GM12878 (cell line): ENCODE measurements around the gene NR1D2. TPM values are rescaled to one million over a fixed set of nuclear protein-coding genes. Genes with fewer than 3 reads are reported as not detected.

Experiments
- BMI1 ChIP-seq: fragments of 450-650 bp; IDR thresholded peaks from 2 replicates; pipeline ENCODE4 v1.6.1; 2016; ENCODE audit warnings: mild to moderate bottlenecking, moderate library complexity, borderline replicate concordance
- CBFB ChIP-seq: IDR thresholded peaks from 2 replicates; pipeline ENCODE4 v1.6.1; 2016; ENCODE audit warnings: antibody characterized with exemption, low read depth
- EP300 ChIP-seq, 2 experiments: fragments of 150-350 bp in 1 of 2; IDR thresholded peaks; 2 replicates each; pipeline ENCODE4 v1.6.1; 2011 to 2012; ENCODE audit warnings: low read depth in 2 of 2, low read length in 2 of 2, borderline replicate concordance in 1 of 2, improper control_type of control experiment in 1 of 2, inconsistent platforms in 1 of 2; ENCODE audit not compliant: control insufficient read depth in 1 of 2
- FOXM1 ChIP-seq: IDR thresholded peaks from 2 replicates; pipeline ENCODE4 v1.6.1; 2012; ENCODE audit warnings: low read depth, mild to moderate bottlenecking, inconsistent platforms, low read length, moderate library complexity
- SPI1 ChIP-seq: IDR thresholded peaks from 2 replicates; pipeline ENCODE4 v1.6.1; 2011; ENCODE audit warnings: low read depth, mild to moderate bottlenecking, low read length, moderate library complexity, borderline replicate concordance; ENCODE audit not compliant: insufficient read depth
- TCF7 ChIP-seq: IDR thresholded peaks from 2 replicates; pipeline ENCODE4 v1.6.1; 2014; ENCODE audit warnings: antibody characterized with exemption, borderline replicate concordance
- ZNF207 ChIP-seq: fragments of 450-650 bp; IDR thresholded peaks from 2 replicates; pipeline ENCODE4 v1.6.1; 2014; ENCODE audit warnings: antibody characterized with exemption, mild to moderate bottlenecking, borderline replicate concordance
- ZNF274 ChIP-seq: IDR thresholded peaks from one replicate; pipeline ENCODE4 v1.8.0; 2011; ENCODE audit not compliant: insufficient read length, insufficient read depth
- polyA plus RNA-seq, 11 experiments: library from polyadenylated mRNA; depleted of rRNA in 4 of 11; unstranded in 6 of 11; stranded (reverse) in 5 of 11; fragments of >200 nt; fragmentation: Nextera tagmentation in 4 of 11; fragmentation: Illumina TruSeq in 1 of 11; extraction: Ambion mirVana in 4 of 11; extraction: Trizol in 1 of 11; gene quantifications; 1 replicate in 1 of 11; 2 replicates in 10 of 11; pipeline versions ENCODE4 v1.2.1 to v1.2.3, GENCODE V29; 2011 to 2016; ENCODE audit warnings: inconsistent platforms in 2 of 11, missing spikeins in 2 of 11, low read depth in 1 of 11
- total RNA-seq, 4 experiments: library from RNA; depleted of rRNA in 3 of 4; stranded (reverse); fragments of >200 nt in 3 of 4; fragmentation: Illumina TruSeq in 1 of 4; extraction: Trizol in 1 of 4; gene quantifications; 2 replicates each; pipeline versions ENCODE4 v1.2.1 to v1.2.3, GENCODE V29; 2013 to 2021
- TF ChIP-seq, protein P1 (sequence below): fragments of 450-650 bp; formaldehyde crosslinking; IDR thresholded peaks from 2 replicates; pipeline ENCODE4 v1.4.0; 2020; ENCODE audit warnings: mild to moderate bottlenecking, moderate library complexity
- TF ChIP-seq, protein P2 (sequence below): IDR thresholded peaks from 2 replicates; pipeline ENCODE4 v1.6.1; 2012; ENCODE audit warnings: low read length, inconsistent platforms
- TF ChIP-seq, protein P3 (sequence below): fragments of 450-650 bp; formaldehyde crosslinking; IDR thresholded peaks from 2 replicates; pipeline ENCODE4 v1.4.0; 2022; ENCODE audit warnings: mild to moderate bottlenecking, moderate library complexity
- TF ChIP-seq, protein P4 (sequence below): fragments of 450-650 bp; IDR thresholded peaks from 2 replicates; pipeline ENCODE4 v1.6.1; 2017; ENCODE audit warnings: mild to moderate bottlenecking
- TF ChIP-seq, protein P5 (sequence below): fragments of 450-650 bp; formaldehyde crosslinking; IDR thresholded peaks from 2 replicates; pipeline ENCODE4 v1.5.0; 2022; ENCODE audit warnings: mild to moderate bottlenecking, missing genetic modification characterization

Gene NR1D2
- total and polyA plus RNA-seq, 10 of the 15 experiments (the other 5 are each of a cell fraction or from before 2014, with no cell fraction given): 0.67 to 5.3 (median 2.6) TPM

DNA sequence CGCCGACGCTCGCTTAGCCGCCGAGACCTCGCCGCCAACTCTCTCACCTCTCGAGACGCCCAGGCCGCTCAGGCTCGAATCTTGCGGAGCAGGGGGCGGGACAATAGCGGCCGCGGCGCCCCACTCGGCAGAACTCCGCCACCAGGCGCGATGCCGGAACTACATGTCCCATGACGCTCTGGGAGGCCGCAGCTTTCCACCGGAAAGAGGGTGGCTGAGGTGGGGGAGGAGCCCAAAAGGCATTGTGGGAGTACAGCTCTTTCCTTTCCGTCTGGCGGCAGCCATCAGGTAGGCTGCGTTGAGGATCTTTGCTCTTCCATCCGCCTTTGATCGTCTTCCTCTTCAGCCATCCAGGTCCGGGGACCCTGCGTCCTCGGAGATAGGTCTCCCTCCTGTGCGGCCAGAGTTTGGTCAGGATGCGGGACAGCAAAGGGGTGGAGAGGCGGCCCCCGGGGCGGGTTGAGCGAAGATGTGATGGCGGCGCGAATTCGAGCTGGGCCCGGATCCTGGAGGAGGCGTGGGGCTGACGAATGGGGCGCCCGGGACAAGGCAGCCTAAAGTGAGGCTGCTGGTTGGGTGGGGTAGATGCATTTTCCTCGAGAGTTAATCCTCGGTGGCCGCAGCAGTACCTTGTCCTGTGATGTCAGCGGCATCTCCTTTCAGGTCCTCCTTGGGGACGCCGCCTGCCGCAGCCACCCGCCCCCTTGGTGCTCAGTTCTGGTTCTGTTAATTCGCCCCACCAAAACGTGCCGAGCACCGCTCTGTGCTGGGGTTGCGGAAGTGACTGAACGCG, 28.0 kb upstream of the NR1D2 start, which contains the start of the genes NKIRAS1 and RPL15 (continued):
- TF ChIP-seq, protein P1, sequence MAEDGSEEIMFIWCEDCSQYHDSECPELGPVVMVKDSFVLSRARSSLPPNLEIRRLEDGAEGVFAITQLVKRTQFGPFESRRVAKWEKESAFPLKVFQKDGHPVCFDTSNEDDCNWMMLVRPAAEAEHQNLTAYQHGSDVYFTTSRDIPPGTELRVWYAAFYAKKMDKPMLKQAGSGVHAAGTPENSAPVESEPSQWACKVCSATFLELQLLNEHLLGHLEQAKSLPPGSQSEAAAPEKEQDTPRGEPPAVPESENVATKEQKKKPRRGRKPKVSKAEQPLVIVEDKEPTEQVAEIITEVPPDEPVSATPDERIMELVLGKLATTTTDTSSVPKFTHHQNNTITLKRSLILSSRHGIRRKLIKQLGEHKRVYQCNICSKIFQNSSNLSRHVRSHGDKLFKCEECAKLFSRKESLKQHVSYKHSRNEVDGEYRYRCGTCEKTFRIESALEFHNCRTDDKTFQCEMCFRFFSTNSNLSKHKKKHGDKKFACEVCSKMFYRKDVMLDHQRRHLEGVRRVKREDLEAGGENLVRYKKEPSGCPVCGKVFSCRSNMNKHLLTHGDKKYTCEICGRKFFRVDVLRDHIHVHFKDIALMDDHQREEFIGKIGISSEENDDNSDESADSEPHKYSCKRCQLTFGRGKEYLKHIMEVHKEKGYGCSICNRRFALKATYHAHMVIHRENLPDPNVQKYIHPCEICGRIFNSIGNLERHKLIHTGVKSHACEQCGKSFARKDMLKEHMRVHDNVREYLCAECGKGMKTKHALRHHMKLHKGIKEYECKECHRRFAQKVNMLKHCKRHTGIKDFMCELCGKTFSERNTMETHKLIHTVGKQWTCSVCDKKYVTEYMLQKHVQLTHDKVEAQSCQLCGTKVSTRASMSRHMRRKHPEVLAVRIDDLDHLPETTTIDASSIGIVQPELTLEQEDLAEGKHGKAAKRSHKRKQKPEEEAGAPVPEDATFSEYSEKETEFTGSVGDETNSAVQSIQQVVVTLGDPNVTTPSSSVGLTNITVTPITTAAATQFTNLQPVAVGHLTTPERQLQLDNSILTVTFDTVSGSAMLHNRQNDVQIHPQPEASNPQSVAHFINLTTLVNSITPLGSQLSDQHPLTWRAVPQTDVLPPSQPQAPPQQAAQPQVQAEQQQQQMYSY (CRISPR knock-in tag): no peak
- TF ChIP-seq TCF7 (0 out of 2 replicates have a peak, but pooled peaks have one; percentile 33), EP300 (IDR thresholded peaks at IDR 0.05; ENCODE audit: borderline replicate concordance in 1 of 2, control insufficient read depth in 1 of 2, low read depth in 2 of 2, low read length in 2 of 2) (peak; percentile 42 to 71; a peak in 2 of 4 replicates), ZNF274 (no peak), FOXM1 (0 out of 2 replicates have a peak, but pooled peaks have one; percentile 37), CBFB (peak; percentile 93), BMI1 (no peak), ZNF207 (peak; percentile 68; the same call in 1 of the 2 replicates), SPI1 (peak; percentile 54; the same call in 1 of the 2 replicates)
- TF ChIP-seq, protein P2, sequence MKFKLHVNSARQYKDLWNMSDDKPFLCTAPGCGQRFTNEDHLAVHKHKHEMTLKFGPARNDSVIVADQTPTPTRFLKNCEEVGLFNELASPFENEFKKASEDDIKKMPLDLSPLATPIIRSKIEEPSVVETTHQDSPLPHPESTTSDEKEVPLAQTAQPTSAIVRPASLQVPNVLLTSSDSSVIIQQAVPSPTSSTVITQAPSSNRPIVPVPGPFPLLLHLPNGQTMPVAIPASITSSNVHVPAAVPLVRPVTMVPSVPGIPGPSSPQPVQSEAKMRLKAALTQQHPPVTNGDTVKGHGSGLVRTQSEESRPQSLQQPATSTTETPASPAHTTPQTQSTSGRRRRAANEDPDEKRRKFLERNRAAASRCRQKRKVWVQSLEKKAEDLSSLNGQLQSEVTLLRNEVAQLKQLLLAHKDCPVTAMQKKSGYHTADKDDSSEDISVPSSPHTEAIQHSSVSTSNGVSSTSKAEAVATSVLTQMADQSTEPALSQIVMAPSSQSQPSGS: no peak; the same call in 1 of the 2 replicates
- TF ChIP-seq, protein P3, sequence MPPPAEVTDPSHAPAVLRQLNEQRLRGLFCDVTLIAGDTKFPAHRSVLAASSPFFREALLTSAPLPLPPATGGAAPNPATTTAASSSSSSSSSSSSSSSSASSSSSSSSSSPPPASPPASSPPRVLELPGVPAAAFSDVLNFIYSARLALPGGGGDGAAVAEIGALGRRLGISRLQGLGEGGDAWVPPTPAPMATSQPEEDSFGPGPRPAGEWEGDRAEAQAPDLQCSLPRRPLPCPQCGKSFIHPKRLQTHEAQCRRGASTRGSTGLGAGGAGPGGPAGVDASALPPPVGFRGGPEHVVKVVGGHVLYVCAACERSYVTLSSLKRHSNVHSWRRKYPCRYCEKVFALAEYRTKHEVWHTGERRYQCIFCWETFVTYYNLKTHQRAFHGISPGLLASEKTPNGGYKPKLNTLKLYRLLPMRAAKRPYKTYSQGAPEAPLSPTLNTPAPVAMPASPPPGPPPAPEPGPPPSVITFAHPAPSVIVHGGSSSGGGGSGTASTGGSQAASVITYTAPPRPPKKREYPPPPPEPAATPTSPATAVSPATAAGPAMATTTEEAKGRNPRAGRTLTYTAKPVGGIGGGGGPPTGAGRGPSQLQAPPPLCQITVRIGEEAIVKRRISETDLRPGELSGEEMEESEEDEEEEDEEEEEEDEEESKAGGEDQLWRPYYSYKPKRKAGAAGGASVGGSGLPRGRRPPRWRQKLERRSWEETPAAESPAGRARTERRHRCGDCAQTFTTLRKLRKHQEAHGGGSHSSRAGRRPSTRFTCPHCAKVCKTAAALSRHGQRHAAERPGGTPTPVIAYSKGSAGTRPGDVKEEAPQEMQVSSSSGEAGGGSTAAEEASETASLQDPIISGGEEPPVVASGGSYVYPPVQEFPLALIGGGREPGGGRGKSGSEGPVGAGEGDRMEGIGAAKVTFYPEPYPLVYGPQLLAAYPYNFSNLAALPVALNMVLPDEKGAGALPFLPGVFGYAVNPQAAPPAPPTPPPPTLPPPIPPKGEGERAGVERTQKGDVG (CRISPR knock-in tag): no peak
- TF ChIP-seq, protein P4, sequence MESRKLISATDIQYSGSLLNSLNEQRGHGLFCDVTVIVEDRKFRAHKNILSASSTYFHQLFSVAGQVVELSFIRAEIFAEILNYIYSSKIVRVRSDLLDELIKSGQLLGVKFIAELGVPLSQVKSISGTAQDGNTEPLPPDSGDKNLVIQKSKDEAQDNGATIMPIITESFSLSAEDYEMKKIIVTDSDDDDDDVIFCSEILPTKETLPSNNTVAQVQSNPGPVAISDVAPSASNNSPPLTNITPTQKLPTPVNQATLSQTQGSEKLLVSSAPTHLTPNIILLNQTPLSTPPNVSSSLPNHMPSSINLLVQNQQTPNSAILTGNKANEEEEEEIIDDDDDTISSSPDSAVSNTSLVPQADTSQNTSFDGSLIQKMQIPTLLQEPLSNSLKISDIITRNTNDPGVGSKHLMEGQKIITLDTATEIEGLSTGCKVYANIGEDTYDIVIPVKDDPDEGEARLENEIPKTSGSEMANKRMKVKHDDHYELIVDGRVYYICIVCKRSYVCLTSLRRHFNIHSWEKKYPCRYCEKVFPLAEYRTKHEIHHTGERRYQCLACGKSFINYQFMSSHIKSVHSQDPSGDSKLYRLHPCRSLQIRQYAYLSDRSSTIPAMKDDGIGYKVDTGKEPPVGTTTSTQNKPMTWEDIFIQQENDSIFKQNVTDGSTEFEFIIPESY: peak; percentile 14; the same call in 1 of the 2 replicates
- TF ChIP-seq, protein P5, sequence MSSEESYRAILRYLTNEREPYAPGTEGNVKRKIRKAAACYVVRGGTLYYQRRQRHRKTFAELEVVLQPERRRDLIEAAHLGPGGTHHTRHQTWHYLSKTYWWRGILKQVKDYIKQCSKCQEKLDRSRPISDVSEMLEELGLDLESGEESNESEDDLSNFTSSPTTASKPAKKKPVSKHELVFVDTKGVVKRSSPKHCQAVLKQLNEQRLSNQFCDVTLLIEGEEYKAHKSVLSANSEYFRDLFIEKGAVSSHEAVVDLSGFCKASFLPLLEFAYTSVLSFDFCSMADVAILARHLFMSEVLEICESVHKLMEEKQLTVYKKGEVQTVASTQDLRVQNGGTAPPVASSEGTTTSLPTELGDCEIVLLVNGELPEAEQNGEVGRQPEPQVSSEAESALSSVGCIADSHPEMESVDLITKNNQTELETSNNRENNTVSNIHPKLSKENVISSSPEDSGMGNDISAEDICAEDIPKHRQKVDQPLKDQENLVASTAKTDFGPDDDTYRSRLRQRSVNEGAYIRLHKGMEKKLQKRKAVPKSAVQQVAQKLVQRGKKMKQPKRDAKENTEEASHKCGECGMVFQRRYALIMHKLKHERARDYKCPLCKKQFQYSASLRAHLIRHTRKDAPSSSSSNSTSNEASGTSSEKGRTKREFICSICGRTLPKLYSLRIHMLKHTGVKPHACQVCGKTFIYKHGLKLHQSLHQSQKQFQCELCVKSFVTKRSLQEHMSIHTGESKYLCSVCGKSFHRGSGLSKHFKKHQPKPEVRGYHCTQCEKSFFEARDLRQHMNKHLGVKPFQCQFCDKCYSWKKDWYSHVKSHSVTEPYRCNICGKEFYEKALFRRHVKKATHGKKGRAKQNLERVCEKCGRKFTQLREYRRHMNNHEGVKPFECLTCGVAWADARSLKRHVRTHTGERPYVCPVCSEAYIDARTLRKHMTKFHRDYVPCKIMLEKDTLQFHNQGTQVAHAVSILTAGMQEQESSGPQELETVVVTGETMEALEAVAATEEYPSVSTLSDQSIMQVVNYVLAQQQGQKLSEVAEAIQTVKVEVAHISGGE (CRISPR knock-in tag): no peak; the same call in 1 of the 2 replicates
